ENCODE results near the gene FAT4.

GRCh38 chr4:125303821-125304220 is 10.9 kb upstream of the FAT4 start:
- TF ChIP-seq CTCF (IDR thresholded peaks at IDR 0.05) (no peak), POLR2A (IDR thresholded peaks at IDR 0.05) (no peak)
